Thyroid gland (tissue), 4 donors: ENCODE data around the gene ARRDC5. TPM values are rescaled to one million over a fixed set of nuclear protein-coding genes. Genes with fewer than 3 reads are reported as not detected.
A peak's percentile ranks its signal among the peaks of the same experiment; 100 is the strongest.
"Not testable (repeated sequence)": the region's sequence is repeated elsewhere in the genome, so short reads cannot be mapped to it uniquely, and the experiment has no call there.

ENCODE experiments used
- DNase-seq, 2 donors: peaks; one replicate each; pipeline ENCODE4 v3.0.0-alpha.2; 2019
- H3K27ac ChIP-seq, 3 donors: fragments of 200-600 bp; sonication (generic); 1 replicate in 2 of 3; 2 replicates in 1 of 3; pipeline ENCODE4 v1.5.1; 2016 to 2019; ENCODE audit warnings: mild to moderate bottlenecking in 1 of 3, moderate library complexity in 1 of 3
- H3K27me3 ChIP-seq: fragments of 200-600 bp; sonication (generic); one replicate; pipeline ENCODE4 v1.5.1; 2019
- H3K36me3 ChIP-seq, 2 donors: fragments of 200-600 bp; sonication (generic); one replicate each; pipeline ENCODE4 v1.5.1; 2016 to 2019
- H3K4me1 ChIP-seq, 2 donors: fragments of 200-600 bp; sonication (generic); one replicate each; pipeline ENCODE4 v1.5.1; 2017 to 2019
- H3K4me3 ChIP-seq, 3 donors: fragments of 200-600 bp; sonication (generic); replicated peaks in 1 of 3; 1 replicate in 2 of 3; 2 replicates in 1 of 3; pipeline ENCODE4 v1.5.1; 2016; ENCODE audit warnings: mild to moderate bottlenecking in 1 of 3
- H3K9me3 ChIP-seq: fragments of 200-600 bp; sonication (generic); one replicate; pipeline ENCODE4 v1.5.1; 2017
- CTCF ChIP-seq, 6 experiments: fragments of 200-600 bp in 3 of 6; fragments of 450-650 bp in 3 of 6; sonication (generic) in 3 of 6; IDR thresholded peaks; one replicate each; pipeline ENCODE4 v1.5.1; 2016 to 2019; ENCODE audit warnings: antibody characterized with exemption in 6 of 6, mild to moderate bottlenecking in 2 of 6, inconsistent platforms in 1 of 6, moderate library complexity in 1 of 6
- POLR2A ChIP-seq, 2 donors: fragments of 450-650 bp; IDR thresholded peaks; one replicate each; pipeline ENCODE4 v1.6.1; 2017; ENCODE audit warnings: antibody characterized with exemption in 2 of 2, mild to moderate bottlenecking in 2 of 2, moderate library complexity in 1 of 2
- WGBS, 2 donors: methylation state at CpG; one replicate each; pipeline ENCODE4 v1.1.5; 2017; 5-methylcytosine and 5-hydroxymethylcytosine counted together
- intact Hi-C: fragments of 100-400 bp; cut with DNase I; formaldehyde crosslinking; loops from one replicate; pipeline ENCODE4 v1.15.1; 2023
- total RNA-seq, 4 donors: library from RNA; depleted of rRNA; stranded (reverse); fragments of >200 nt; gene quantifications; one replicate each; pipeline ENCODE4 v1.2.3, GENCODE V29; 2016

Gene ARRDC5
- total RNA-seq, 4 donors from 2014 or later, result not detected

GRCh38 chr19:4852484-4852883 lies 50.2 kb downstream of the ARRDC5 start:
- H3K4me1 ChIP-seq, result peaks cover 26 to 37% of the 10 kb centered on the region in 2 donors
- H3K27ac ChIP-seq, result peak overlapping the region in 1 of 3 donors; percentile 85
- H3K27me3 ChIP-seq, result no peaks in the 10 kb centered on the region
- DNase-seq, result no peak
- intact Hi-C loops, result loop anchor here (5.0 kb wide), 1 partner anchor 40 kb away; no protein-coding TSS in a partner anchor
- peaks cover 7 to 9% of the 10 kb centered on the region in 2 donors for H3K36me3 ChIP-seq
- 95% methylated on average over 6 of the region's 6 CpGs for WGBS, 2 donors
- no peak overlapping the region for H3K4me3 ChIP-seq
- TF ChIP-seq POLR2A (IDR thresholded peaks at IDR 0.05), result no peak
- no peak for TF ChIP-seq CTCF (IDR thresholded peaks at IDR 0.05)
- no peaks in the 10 kb centered on the region for H3K9me3 ChIP-seq

GRCh38 chr19:4851551-4852290 lies 51.0 kb downstream of the ARRDC5 start:
- intact Hi-C loops, result loop anchor here (5.0 kb wide), 1 partner anchor 39 kb away; no protein-coding TSS in a partner anchor
- whole genome bisulfite sequencing, 2 donors, result 64 to 69% methylated on average over 37 to 42 of the region's 42 CpGs
- Histone ChIP-seq H3K36me3 (peaks cover 9% of the 10 kb centered on the region in 2 donors), H3K27ac (peak overlapping the region; percentile 80 to 85 (median 85)), H3K4me3 (no peak overlapping the region), H3K9me3 (no peaks in the 10 kb centered on the region), H3K27me3 (no peaks in the 10 kb centered on the region), H3K4me1 (peaks cover 26 to 37% of the 10 kb centered on the region in 2 donors)
- peak; percentile 94 to 95 for DNase-seq
- TF ChIP-seq POLR2A (IDR thresholded peaks at IDR 0.05) (no peak), CTCF (IDR thresholded peaks at IDR 0.05) (peak in 5 of 6 experiments; percentile 45 to 94 (median 77))

GRCh38 chr19:4849019-4849418 lies 53.7 kb downstream of the ARRDC5 start:
- no peak overlapping the region for H3K4me3 ChIP-seq

GRCh38 chr19:4847190-4847973 lies 55.3 kb downstream of the ARRDC5 start:
- no peak for DNase-seq
- TF ChIP-seq POLR2A (IDR thresholded peaks at IDR 0.05) (no peak), CTCF (IDR thresholded peaks at IDR 0.05) (no peak)
- intact Hi-C loops, result no loop called here
- 96% methylated on average over 23 of the region's 23 CpGs for WGBS, 2 donors
- Histone ChIP-seq H3K27me3 (no peaks in the 10 kb centered on the region), H3K9me3 (no peaks in the 10 kb centered on the region), H3K4me3 (no peak overlapping the region), H3K27ac (no peak overlapping the region), H3K4me1 (peaks cover 21 to 23% of the 10 kb centered on the region in 2 donors), H3K36me3 (peaks cover 23 to 24% of the 10 kb centered on the region in 2 donors)

More at GRCh38 chr19:4849019-4849418, 53.7 kb downstream of the ARRDC5 start:
- intact Hi-C loops, result no loop called here
- Histone ChIP-seq H3K36me3 (peaks cover 17 to 22% of the 10 kb centered on the region in 2 donors), H3K27ac (peak overlapping the region; percentile 48 to 76 (median 54)), H3K27me3 (no peaks in the 10 kb centered on the region), H3K9me3 (no peaks in the 10 kb centered on the region), H3K4me1 (peaks cover 21 to 32% of the 10 kb centered on the region in 2 donors)
- peak; percentile 45 to 64 for DNase-seq
- 65 to 71% methylated on average over 7 of the region's 7 CpGs for WGBS, 2 donors
- TF ChIP-seq POLR2A (IDR thresholded peaks at IDR 0.05) (no peak), CTCF (IDR thresholded peaks at IDR 0.05) (no peak)

GRCh38 chr19:4845975-4846374 lies 56.7 kb downstream of the ARRDC5 start:
- peaks cover 23 to 28% of the 10 kb centered on the region in 2 donors for H3K36me3 ChIP-seq
- H3K9me3 ChIP-seq, intact Hi-C loops, H3K4me3 ChIP-seq, H3K27me3 ChIP-seq: not testable (repeated sequence)
- peak overlapping the region in 1 of 3 donors; percentile 55 for H3K27ac ChIP-seq
- peak; percentile 49 to 59 for DNase-seq
- H3K4me1 ChIP-seq, result peaks cover 9 to 11% of the 10 kb centered on the region in 2 donors
- WGBS, 2 donors, result 67 to 81% methylated on average over 8 to 9 of the region's 9 CpGs
